ES-I3 (cell line): ENCODE measurements around the gene CCL5.

ENCODE experiments used
- H3K36me3 ChIP-seq: 2 replicates; pipeline ENCODE4 v1.6.1; 2013; ENCODE audit warnings: mild to moderate bottlenecking, low read length, control low read depth, moderate library complexity; ENCODE audit not compliant: insufficient read depth
- H3K4me1 ChIP-seq: 2 replicates; pipeline ENCODE4 v1.6.1; 2013; ENCODE audit warnings: mild to moderate bottlenecking, control low read depth, low read length; ENCODE audit not compliant: insufficient read depth
- H3K9ac ChIP-seq: 2 replicates; pipeline ENCODE4 v1.6.1; 2013; ENCODE audit warnings: low read depth, mild to moderate bottlenecking, low read length, moderate library complexity
- H3K9me3 ChIP-seq: 2 replicates; pipeline ENCODE4 v1.6.1; 2013; ENCODE audit warnings: mild to moderate bottlenecking, low read length, moderate library complexity; ENCODE audit not compliant: control insufficient read depth, insufficient read depth

CCL5 gene

GRCh38 chr17:35866341-35866950 lies 13.7 kb downstream of the CCL5 start:
- Histone ChIP-seq H3K9me3 (no peaks in the 10 kb centered on the region), H3K9ac (no peak overlapping the region), H3K4me1 (peaks cover 3% of the 10 kb centered on the region; the same call in 1 of the 2 replicates)

GRCh38 chr17:35865412-35866340 lies 14.5 kb downstream of the CCL5 start:
- Histone ChIP-seq H3K4me1 (no peaks in the 10 kb centered on the region), H3K36me3 (no peaks in the 10 kb centered on the region), H3K9me3 (no peaks in the 10 kb centered on the region), H3K9ac (no peak overlapping the region)

More at GRCh38 chr17:35866341-35866950, 13.7 kb downstream of the CCL5 start:
- H3K36me3 ChIP-seq = no peaks in the 10 kb centered on the region

GRCh38 chr17:35864853-35865252 lies 15.3 kb downstream of the CCL5 start:
- no peaks in the 10 kb centered on the region for H3K4me1 ChIP-seq
- H3K9ac ChIP-seq = no peak overlapping the region
- no peaks in the 10 kb centered on the region for H3K36me3 ChIP-seq
- no peaks in the 10 kb centered on the region for H3K9me3 ChIP-seq

GRCh38 chr17:35856603-35857002 lies 23.6 kb downstream of the CCL5 start:
- Histone ChIP-seq H3K9ac (no peak overlapping the region), H3K4me1 (no peaks in the 10 kb centered on the region), H3K36me3 (peaks cover 4% of the 10 kb centered on the region; the same call in 1 of the 2 replicates), H3K9me3 (no peaks in the 10 kb centered on the region)

GRCh38 chr17:35855965-35856364 lies 24.2 kb downstream of the CCL5 start:
- Histone ChIP-seq H3K9me3 (no peaks in the 10 kb centered on the region), H3K4me1 (peaks cover 4% of the 10 kb centered on the region; the same call in 1 of the 2 replicates), H3K9ac (no peak overlapping the region), H3K36me3 (peaks cover 8% of the 10 kb centered on the region; the same call in 1 of the 2 replicates)

GRCh38 chr17:35849469-35850348 lies 30.5 kb downstream of the CCL5 start:
- H3K9ac ChIP-seq = no peak overlapping the region

GRCh38 chr17:35847633-35848373 lies 32.4 kb downstream of the CCL5 start:
- peaks cover 18% of the 10 kb centered on the region for H3K36me3 ChIP-seq
- no peak overlapping the region for H3K9ac ChIP-seq

More at GRCh38 chr17:35849469-35850348, 30.5 kb downstream of the CCL5 start:
- peaks cover 8% of the 10 kb centered on the region; the same call in 1 of the 2 replicates for H3K36me3 ChIP-seq
- H3K9me3 ChIP-seq = no peaks in the 10 kb centered on the region
- peaks cover 4% of the 10 kb centered on the region; the same call in 1 of the 2 replicates for H3K4me1 ChIP-seq

GRCh38 chr17:35847006-35847405 lies 33.2 kb downstream of the CCL5 start:
- Histone ChIP-seq H3K9ac (no peak overlapping the region), H3K4me1 (peaks cover 4% of the 10 kb centered on the region; the same call in 1 of the 2 replicates), H3K9me3 (no peaks in the 10 kb centered on the region), H3K36me3 (peaks cover 24% of the 10 kb centered on the region)

More at GRCh38 chr17:35847633-35848373, 32.4 kb downstream of the CCL5 start:
- Histone ChIP-seq H3K9me3 (no peaks in the 10 kb centered on the region), H3K4me1 (peaks cover 4% of the 10 kb centered on the region; the same call in 1 of the 2 replicates)

GRCh38 chr17:35846055-35846809 lies 33.9 kb downstream of the CCL5 start:
- Histone ChIP-seq H3K36me3 (peaks cover 26% of the 10 kb centered on the region), H3K9ac (no peak overlapping the region), H3K4me1 (peaks cover under 1% of the 10 kb centered on the region; the same call in 1 of the 2 replicates), H3K9me3 (no peaks in the 10 kb centered on the region)

- no peak overlapping the region for H3K9ac ChIP-seq
- H3K36me3 ChIP-seq = peaks cover 24% of the 10 kb centered on the region
- H3K4me1 ChIP-seq = no peaks in the 10 kb centered on the region
- no peaks in the 10 kb centered on the region for H3K9me3 ChIP-seq
These were observed 35.6 kb downstream of the CCL5 start for GRCh38 chr17:35844547-35844946.

GRCh38 chr17:35843698-35844097 lies 36.5 kb downstream of the CCL5 start:
- H3K36me3 ChIP-seq = peaks cover 24% of the 10 kb centered on the region
- H3K4me1 ChIP-seq = no peaks in the 10 kb centered on the region
- H3K9ac ChIP-seq = no peak overlapping the region
- H3K9me3 ChIP-seq = no peaks in the 10 kb centered on the region

- H3K36me3 ChIP-seq = peaks cover 36% of the 10 kb centered on the region
- H3K4me1 ChIP-seq = no peaks in the 10 kb centered on the region
- no peak overlapping the region for H3K9ac ChIP-seq
- H3K9me3 ChIP-seq = no peaks in the 10 kb centered on the region
These were observed 37.9 kb downstream of the CCL5 start for GRCh38 chr17:35842239-35842638.

GRCh38 chr17:35841505-35841904 lies 38.7 kb downstream of the CCL5 start:
- Histone ChIP-seq H3K4me1 (no peaks in the 10 kb centered on the region), H3K9me3 (no peaks in the 10 kb centered on the region), H3K36me3 (peaks cover 39% of the 10 kb centered on the region), H3K9ac (no peak overlapping the region)
